Naive thymus-derived CD4-positive, alpha-beta T cell (primary cell): ENCODE measurements around the gene CDH12. TPM values are rescaled to one million over a fixed set of nuclear protein-coding genes. Genes with fewer than 3 reads are reported as not detected.

ENCODE experiments used
- ATAC-seq: fragments of 150-1000 bp; cut with Tn5 transposase; 2 replicates; pipeline ENCODE4 v1.10.0; 2021; ENCODE audit warnings: mild to moderate bottlenecking, moderate library complexity
- CTCF ChIA-PET: fragments of 350-600 bp; sonication (Branson Sonifier 250); formaldehyde crosslinking; loops from one replicate; lab custom pipeline; 2021; ENCODE audit warnings: antibody characterized with exemption; lab: Charles Lee
- POLR2A ChIA-PET: fragments of 350-600 bp; sonication (Branson Sonifier 250); formaldehyde crosslinking; loops from one replicate; lab custom pipeline; 2021; ENCODE audit warnings: antibody characterized with exemption, inconsistent platforms; lab: Charles Lee
- DNase-seq, 9 donors: peaks; one replicate each; pipeline versions ENCODE4 v3.0.0 to v3.0.0-alpha.2; 2020 to 2022; ENCODE audit warnings: mixed read lengths in 1 of 9
- H3K27ac ChIP-seq: one replicate; pipeline ENCODE4 v1.7.0; 2013; ENCODE audit warnings: mild to moderate bottlenecking, low read depth, low read length, moderate library complexity
- H3K27me3 ChIP-seq, 2 donors: one replicate each; pipeline ENCODE4 v1.7.0; 2013; ENCODE audit warnings: low read length in 2 of 2, mild to moderate bottlenecking in 2 of 2, moderate library complexity in 2 of 2; ENCODE audit not compliant: control insufficient read depth in 2 of 2, insufficient read depth in 2 of 2
- H3K36me3 ChIP-seq, 3 experiments: 1 replicate in 2 of 3; 2 replicates in 1 of 3; pipeline ENCODE4 v1.7.0; 2013; ENCODE audit warnings: low read length in 3 of 3, mild to moderate bottlenecking in 3 of 3, moderate library complexity in 1 of 3; ENCODE audit not compliant: insufficient read depth in 3 of 3, control insufficient read depth in 2 of 3
- H3K4me1 ChIP-seq, 2 donors: one replicate each; pipeline ENCODE4 v1.7.0; 2013; ENCODE audit warnings: low read length in 2 of 2, mild to moderate bottlenecking in 2 of 2, moderate library complexity in 1 of 2; ENCODE audit not compliant: control insufficient read depth in 2 of 2, insufficient read depth in 2 of 2
- H3K4me3 ChIP-seq: 2 replicates; pipeline ENCODE4 v1.7.0; 2013; ENCODE audit warnings: mild to moderate bottlenecking, low read length
- H3K9me3 ChIP-seq, 3 experiments: 1 replicate in 2 of 3; 2 replicates in 1 of 3; pipeline ENCODE4 v1.7.0; 2013; ENCODE audit warnings: low read length in 3 of 3; ENCODE audit not compliant: control insufficient read depth in 2 of 3
- H3K27ac Mint-ChIP-seq, 9 donors: one replicate each; pipeline ENCODE4 v1.8.0; 2020 to 2022; ENCODE audit warnings: mixed read lengths in 9 of 9, mild to moderate bottlenecking in 8 of 9, moderate library complexity in 5 of 9, inconsistent platforms in 2 of 9
- H3K27me3 Mint-ChIP-seq, 5 donors: one replicate each; pipeline ENCODE4 v1.8.0; 2021 to 2022; ENCODE audit warnings: mixed read lengths in 5 of 5, mild to moderate bottlenecking in 1 of 5
- H3K36me3 Mint-ChIP-seq, 5 donors: one replicate each; pipeline ENCODE4 v1.8.0; 2020 to 2022; ENCODE audit warnings: mixed read lengths in 5 of 5, mild to moderate bottlenecking in 3 of 5, inconsistent platforms in 1 of 5
- H3K4me1 Mint-ChIP-seq, 7 donors: one replicate each; pipeline ENCODE4 v1.8.0; 2020 to 2022; ENCODE audit warnings: mixed read lengths in 7 of 7, mild to moderate bottlenecking in 3 of 7, inconsistent platforms in 1 of 7
- H3K4me3 Mint-ChIP-seq, 10 donors: one replicate each; pipeline ENCODE4 v1.8.0; 2020 to 2022; ENCODE audit warnings: mild to moderate bottlenecking in 10 of 10, mixed read lengths in 10 of 10, moderate library complexity in 6 of 10, inconsistent platforms in 2 of 10
- H3K9me3 Mint-ChIP-seq, 11 donors: one replicate each; pipeline ENCODE4 v1.8.0; 2020 to 2022; ENCODE audit warnings: mixed read lengths in 11 of 11, mild to moderate bottlenecking in 4 of 11, inconsistent platforms in 1 of 11, moderate library complexity in 1 of 11
- intact Hi-C, 2 donors: fragments of 100-400 bp; cut with micrococcal nuclease; formaldehyde crosslinking; loops; one replicate each; pipeline ENCODE4 v1.15.1; 2023
- polyA plus RNA-seq, 2 donors: library from polyadenylated mRNA; unstranded; fragments of 300-500 nt; fragmentation: Illumina TruSeq; gene quantifications; one replicate each; pipeline ENCODE4 v1.2.3, GENCODE V29; 2021
- total RNA-seq, 6 experiments: library from RNA in 5 of 6; stranded (reverse) in 5 of 6; gene quantifications; 1 replicate in 5 of 6; 2 replicates in 1 of 6; pipeline ENCODE4 v1.2.3 and lab custom pipeline; 2021 to 2026

CDH12 gene
- total and polyA plus RNA-seq, 7 experiments from 2014 or later: not detected

- intact Hi-C loops: no loop called here
Measured at GRCh38 chr5:22250528-22250927, 602.6 kb downstream of the CDH12 start.

GRCh38 chr5:22249209-22249729, 603.9 kb downstream of the CDH12 start:
- Mint-ChIP-seq H3K27ac (no peak overlapping the region), H3K4me3 (no peak overlapping the region), H3K9me3 (peaks cover 0 to 24% (median 10%) of the 10 kb centered on the region in 11 donors), H3K36me3 (no peaks in the 10 kb centered on the region), H3K27me3 (no peaks in the 10 kb centered on the region), H3K4me1 (no peaks in the 10 kb centered on the region)
- DNase-seq (no peak), ATAC-seq (no peak)
- no peak overlapping the region for H3K4me3 ChIP-seq
- H3K9me3 ChIP-seq: no peaks in the 10 kb centered on the region
- no peaks in the 10 kb centered on the region for H3K27me3 ChIP-seq
- H3K4me1 ChIP-seq: no peaks in the 10 kb centered on the region
- intact Hi-C loops: no loop called here
- CTCF ChIA-PET: no interaction called here
- POLR2A ChIA-PET: no interaction called here
- no peaks in the 10 kb centered on the region for H3K36me3 ChIP-seq
- no peak overlapping the region for H3K27ac ChIP-seq

More at GRCh38 chr5:22250528-22250927, 602.6 kb downstream of the CDH12 start:
- Histone ChIP-seq H3K9me3 (no peaks in the 10 kb centered on the region), H3K4me3 (no peak overlapping the region), H3K27ac (no peak overlapping the region), H3K27me3 (no peaks in the 10 kb centered on the region), H3K36me3 (no peaks in the 10 kb centered on the region), H3K4me1 (no peaks in the 10 kb centered on the region)
- Mint-ChIP-seq H3K4me1 (no peaks in the 10 kb centered on the region), H3K9me3 (peaks cover 0 to 29% (median 8%) of the 10 kb centered on the region in 11 donors), H3K4me3 (no peak overlapping the region), H3K36me3 (no peaks in the 10 kb centered on the region), H3K27me3 (no peaks in the 10 kb centered on the region), H3K27ac (no peak overlapping the region)
- no peak for DNase-seq
- ChIA-PET POLR2A (no interaction called here), CTCF (no interaction called here)
- ATAC-seq: no peak

- Mint-ChIP-seq H3K4me1 (no peaks in the 10 kb centered on the region), H3K27ac (no peak overlapping the region), H3K4me3 (no peak overlapping the region), H3K27me3 (no peaks in the 10 kb centered on the region), H3K9me3 (peaks cover 0 to 14% (median 6%) of the 10 kb centered on the region in 11 donors), H3K36me3 (no peaks in the 10 kb centered on the region)
- CTCF ChIA-PET: no interaction called here
- H3K4me1 ChIP-seq: no peaks in the 10 kb centered on the region
- H3K4me3 ChIP-seq: no peak overlapping the region
- POLR2A ChIA-PET: no interaction called here
- no peak for DNase-seq
- H3K36me3 ChIP-seq: no peaks in the 10 kb centered on the region
- intact Hi-C loops: no loop called here
- ATAC-seq: no peak
- H3K9me3 ChIP-seq: no peaks in the 10 kb centered on the region
- H3K27me3 ChIP-seq: no peaks in the 10 kb centered on the region
- no peak overlapping the region for H3K27ac ChIP-seq
Measured at GRCh38 chr5:22245770-22246169, 607.4 kb downstream of the CDH12 start.

GRCh38 chr5:22242532-22242931, 610.6 kb downstream of the CDH12 start:
- Mint-ChIP-seq H3K27me3 (no peaks in the 10 kb centered on the region), H3K4me3 (no peak overlapping the region), H3K9me3 (peaks cover 0 to 12% (median 6%) of the 10 kb centered on the region in 11 donors), H3K4me1 (no peaks in the 10 kb centered on the region), H3K36me3 (no peaks in the 10 kb centered on the region), H3K27ac (no peak overlapping the region)
- Histone ChIP-seq H3K27ac (no peak overlapping the region), H3K4me1 (no peaks in the 10 kb centered on the region), H3K27me3 (no peaks in the 10 kb centered on the region), H3K9me3 (no peaks in the 10 kb centered on the region), H3K36me3 (no peaks in the 10 kb centered on the region), H3K4me3 (no peak overlapping the region)
- ChIA-PET POLR2A (no interaction called here), CTCF (no interaction called here)
- intact Hi-C loops: no loop called here
- ATAC-seq: no peak
- DNase-seq: no peak

GRCh38 chr5:22238047-22238446, 615.1 kb downstream of the CDH12 start:
- no peaks in the 10 kb centered on the region for H3K36me3 Mint-ChIP-seq
- intact Hi-C loops: no loop called here
- ATAC-seq: no peak
- ChIA-PET POLR2A (no interaction called here), CTCF (no interaction called here)
- H3K4me1 Mint-ChIP-seq: no peaks in the 10 kb centered on the region
- Histone ChIP-seq H3K36me3 (no peaks in the 10 kb centered on the region), H3K9me3 (no peaks in the 10 kb centered on the region), H3K4me3 (no peak overlapping the region), H3K27ac (no peak overlapping the region), H3K4me1 (no peaks in the 10 kb centered on the region), H3K27me3 (no peaks in the 10 kb centered on the region)
- no peaks in the 10 kb centered on the region for H3K27me3 Mint-ChIP-seq
- no peak overlapping the region for H3K27ac Mint-ChIP-seq
- H3K9me3 Mint-ChIP-seq: peaks cover 0 to 18% (median 3%) of the 10 kb centered on the region in 11 donors
- DNase-seq: no peak
- no peak overlapping the region for H3K4me3 Mint-ChIP-seq

GRCh38 chr5:22226423-22226822, 626.7 kb downstream of the CDH12 start:
- ChIA-PET CTCF (no interaction called here), POLR2A (no interaction called here)
- intact Hi-C loops: no loop called here
- ATAC-seq: no peak
- no peak overlapping the region for H3K27ac ChIP-seq
- no peaks in the 10 kb centered on the region for H3K4me1 Mint-ChIP-seq
- H3K4me1 ChIP-seq: no peaks in the 10 kb centered on the region
- no peak for DNase-seq
- H3K27me3 Mint-ChIP-seq: no peaks in the 10 kb centered on the region
- no peak overlapping the region for H3K27ac Mint-ChIP-seq
- H3K4me3 ChIP-seq: no peak overlapping the region
- H3K36me3 ChIP-seq: no peaks in the 10 kb centered on the region
- H3K9me3 Mint-ChIP-seq: peaks cover 0 to 9% (median 3%) of the 10 kb centered on the region in 11 donors
- H3K4me3 Mint-ChIP-seq: no peak overlapping the region
- H3K36me3 Mint-ChIP-seq: no peaks in the 10 kb centered on the region
- no peaks in the 10 kb centered on the region for H3K27me3 ChIP-seq
- H3K9me3 ChIP-seq: no peaks in the 10 kb centered on the region

- Histone ChIP-seq H3K36me3 (no peaks in the 10 kb centered on the region), H3K9me3 (no peaks in the 10 kb centered on the region), H3K27ac (no peak overlapping the region), H3K4me1 (no peaks in the 10 kb centered on the region), H3K4me3 (no peak overlapping the region), H3K27me3 (no peaks in the 10 kb centered on the region)
- no peak overlapping the region for H3K4me3 Mint-ChIP-seq
- H3K36me3 Mint-ChIP-seq: no peaks in the 10 kb centered on the region
- H3K4me1 Mint-ChIP-seq: no peaks in the 10 kb centered on the region
- H3K27ac Mint-ChIP-seq: no peak overlapping the region
- DNase-seq (no peak), ATAC-seq (no peak)
- peaks cover 0 to 9% (median 0%) of the 10 kb centered on the region in 11 donors for H3K9me3 Mint-ChIP-seq
- no peaks in the 10 kb centered on the region for H3K27me3 Mint-ChIP-seq
- intact Hi-C loops: no loop called here
- CTCF ChIA-PET: no interaction called here
- POLR2A ChIA-PET: no interaction called here
Measured at GRCh38 chr5:22223079-22223478, 630.1 kb downstream of the CDH12 start.
